Measurements from ENCODE around the gene COPE. TPM values are rescaled to one million over a fixed set of nuclear protein-coding genes. Genes with fewer than 3 reads are reported as not detected.

Gene COPE
- total and polyA plus RNA-seq, 2 experiments from 2014 or later: 322 to 347 TPM

GRCh38 chr19:18908917-18909619, 10.1 kb downstream of the COPE start:
- Histone ChIP-seq H3F3A (ENCODE audit: insufficient read depth) (no peaks in the 10 kb centered on the region), H3K4me2 (ENCODE audit: unreplicated experiment) (no peak overlapping the region), H3K9me2 (ENCODE audit: insufficient read depth) (no peaks in the 10 kb centered on the region), H4K20me1 (ENCODE audit: insufficient read depth) (no peaks in the 10 kb centered on the region), H3K4me3 (no peak overlapping the region), H3K36me3 (ENCODE audit: low read depth) (no peaks in the 10 kb centered on the region), H3K9me3 (ENCODE audit: low read depth) (no peaks in the 10 kb centered on the region), H2AFZ (no peak overlapping the region), H3K4me1 (ENCODE audit: insufficient read depth) (no peaks in the 10 kb centered on the region), H3K79me2 (ENCODE audit: insufficient read depth) (peaks cover 42% of the 10 kb centered on the region), H3K9ac (no peak overlapping the region), H3K27me3 (replicated peaks; ENCODE audit: insufficient read depth) (no peaks in the 10 kb centered on the region), H3K27ac (no peak overlapping the region)
- in situ Hi-C loops (cut with MboI): no loop called here
- no peak for DNase-seq
- TF ChIP-seq EZH2 (IDR thresholded peaks at IDR 0.05; ENCODE audit: insufficient read depth, poor library complexity, severe bottlenecking) (no peak), EZH2phosphoT487 (IDR thresholded peaks at IDR 0.05; ENCODE audit: insufficient read depth, low read depth) (no peak)
- WGBS, 2 experiments (ENCODE audit: low coverage in 1 of 2, low lambda C conversion rate in 2 of 2, missing lambda C conversion rate in 2 of 2): 92 to 93% methylated on average over 17 of the region's 17 CpGs

- Histone ChIP-seq H3K9me2 (ENCODE audit: insufficient read depth) (no peaks in the 10 kb centered on the region), H3K4me1 (ENCODE audit: insufficient read depth) (no peaks in the 10 kb centered on the region), H3K9ac (no peak overlapping the region), H4K20me1 (ENCODE audit: insufficient read depth) (no peaks in the 10 kb centered on the region), H3K79me2 (ENCODE audit: insufficient read depth) (peaks cover 20% of the 10 kb centered on the region), H3F3A (ENCODE audit: insufficient read depth) (no peaks in the 10 kb centered on the region), H3K9me3 (ENCODE audit: low read depth) (no peaks in the 10 kb centered on the region), H3K4me3 (no peak overlapping the region), H3K36me3 (ENCODE audit: low read depth) (no peaks in the 10 kb centered on the region), H3K27ac (no peak overlapping the region), H3K4me2 (ENCODE audit: unreplicated experiment) (no peak overlapping the region), H3K27me3 (replicated peaks; ENCODE audit: insufficient read depth) (no peaks in the 10 kb centered on the region), H2AFZ (no peak overlapping the region)
- 85% methylated on average over 33 to 36 of the region's 36 CpGs for WGBS, 2 experiments (ENCODE audit: low coverage in 1 of 2, low lambda C conversion rate in 2 of 2, missing lambda C conversion rate in 2 of 2)
- TF ChIP-seq EZH2phosphoT487 (IDR thresholded peaks at IDR 0.05; ENCODE audit: insufficient read depth, low read depth) (no peak), EZH2 (IDR thresholded peaks at IDR 0.05; ENCODE audit: insufficient read depth, poor library complexity, severe bottlenecking) (no peak)
- in situ Hi-C loops (cut with MboI): no loop called here
- no peak for DNase-seq
Observed at GRCh38 chr19:18906605-18907519, 12.3 kb downstream of the COPE start.

GRCh38 chr19:18905513-18906236, 13.5 kb downstream of the COPE start:
- 82 to 83% methylated on average over 26 of the region's 26 CpGs for WGBS, 2 experiments (ENCODE audit: low coverage in 1 of 2, low lambda C conversion rate in 2 of 2, missing lambda C conversion rate in 2 of 2)
- TF ChIP-seq EZH2 (IDR thresholded peaks at IDR 0.05; ENCODE audit: insufficient read depth, poor library complexity, severe bottlenecking) (no peak), EZH2phosphoT487 (IDR thresholded peaks at IDR 0.05; ENCODE audit: insufficient read depth, low read depth) (no peak)
- Histone ChIP-seq H3K4me3 (no peak overlapping the region), H3K36me3 (ENCODE audit: low read depth) (no peaks in the 10 kb centered on the region), H3F3A (ENCODE audit: insufficient read depth) (no peaks in the 10 kb centered on the region), H3K4me1 (ENCODE audit: insufficient read depth) (no peaks in the 10 kb centered on the region), H3K79me2 (ENCODE audit: insufficient read depth) (peaks cover 14% of the 10 kb centered on the region), H3K9me3 (ENCODE audit: low read depth) (no peaks in the 10 kb centered on the region), H3K9ac (no peak overlapping the region), H2AFZ (no peak overlapping the region), H3K4me2 (ENCODE audit: unreplicated experiment) (no peak overlapping the region), H3K27me3 (replicated peaks; ENCODE audit: insufficient read depth) (no peaks in the 10 kb centered on the region), H3K9me2 (ENCODE audit: insufficient read depth) (no peaks in the 10 kb centered on the region), H3K27ac (no peak overlapping the region), H4K20me1 (ENCODE audit: insufficient read depth) (no peaks in the 10 kb centered on the region)
- in situ Hi-C loops (cut with MboI): no loop called here
- no peak for DNase-seq

- H2AFZ ChIP-seq: no peak overlapping the region
- no peak for DNase-seq
- H3K4me1 ChIP-seq (ENCODE audit: insufficient read depth): no peaks in the 10 kb centered on the region
- H3K9me2 ChIP-seq (ENCODE audit: insufficient read depth): no peaks in the 10 kb centered on the region
- H4K20me1 ChIP-seq (ENCODE audit: insufficient read depth): no peaks in the 10 kb centered on the region
- no peaks in the 10 kb centered on the region for H3F3A ChIP-seq (ENCODE audit: insufficient read depth)
- TF ChIP-seq EZH2phosphoT487 (IDR thresholded peaks at IDR 0.05; ENCODE audit: insufficient read depth, low read depth): no peak
- TF ChIP-seq EZH2 (IDR thresholded peaks at IDR 0.05; ENCODE audit: insufficient read depth, poor library complexity, severe bottlenecking): no peak
- H3K27ac ChIP-seq: no peak overlapping the region
- peaks cover 10% of the 10 kb centered on the region for H3K79me2 ChIP-seq (ENCODE audit: insufficient read depth)
- 86 to 91% methylated on average over 6 to 8 of the region's 8 CpGs for WGBS, 2 experiments (ENCODE audit: low coverage in 1 of 2, low lambda C conversion rate in 2 of 2, missing lambda C conversion rate in 2 of 2)
- H3K36me3 ChIP-seq (ENCODE audit: low read depth): no peaks in the 10 kb centered on the region
- in situ Hi-C loops (cut with MboI): no loop called here
- H3K4me3 ChIP-seq: no peak overlapping the region
- H3K4me2 ChIP-seq (ENCODE audit: unreplicated experiment): no peak overlapping the region
- H3K27me3 ChIP-seq (replicated peaks; ENCODE audit: insufficient read depth): no peaks in the 10 kb centered on the region
- no peak overlapping the region for H3K9ac ChIP-seq
- no peaks in the 10 kb centered on the region for H3K9me3 ChIP-seq (ENCODE audit: low read depth)
Observed at GRCh38 chr19:18905058-18905456, 14.1 kb downstream of the COPE start.

Measured in GM23248 (cell line).